SK-N-SH treated with all-trans-retinoic acid at 6 μM for 48 hours (cell line): ENCODE results near the gene ZNF536.

ENCODE experiments used
- GLIS3 ChIP-seq: fragments of 250-450 bp; sonication (Bioruptor Pico); IDR thresholded peaks from 2 replicates; pipeline ENCODE4 v1.5.0; 2020; ENCODE audit warnings: mild to moderate bottlenecking, moderate library complexity
- PATZ1 ChIP-seq: fragments of 250-450 bp; sonication (Bioruptor Pico); IDR thresholded peaks from 2 replicates; pipeline ENCODE4 v1.8.0; 2020; ENCODE audit warnings: mild to moderate bottlenecking, moderate library complexity, borderline replicate concordance
- PPARA ChIP-seq: fragments of 250-450 bp; sonication (Bioruptor Pico); IDR thresholded peaks from 2 replicates; pipeline ENCODE4 v1.5.0; 2020; ENCODE audit warnings: mild to moderate bottlenecking, borderline replicate concordance

GRCh38 chr19:30512176-30513081 lies 140.2 kb downstream of the ZNF536 start:
- TF ChIP-seq GLIS3 (CRISPR knock-in tag) (no peak), PATZ1 (CRISPR knock-in tag) (no peak), PPARA (CRISPR knock-in tag) (no peak)
